Trophoblast cell (in vitro differentiated cells and primary cell): ENCODE results near the gene PMM1.

Source experiments
- DNase-seq, 2 donors: peaks; one replicate each; pipeline ENCODE4 v3.0.0-alpha.2; 2016
- H2AFZ ChIP-seq: 2 replicates; pipeline ENCODE4 v1.6.1; 2013; ENCODE audit warnings: low read length, moderate library complexity, mild to moderate bottlenecking; ENCODE audit not compliant: insufficient read depth, poor library complexity
- H2AK5ac ChIP-seq: 2 replicates; pipeline ENCODE4 v1.6.1; 2013; ENCODE audit warnings: mild to moderate bottlenecking, low read length
- H2BK120ac ChIP-seq: 2 replicates; pipeline ENCODE4 v1.6.1; 2013; ENCODE audit warnings: low read length, mild to moderate bottlenecking, moderate library complexity; ENCODE audit not compliant: insufficient read depth, poor library complexity
- H2BK12ac ChIP-seq: 2 replicates; pipeline ENCODE4 v1.6.1; 2013; ENCODE audit warnings: mild to moderate bottlenecking, low read length, moderate library complexity
- H2BK5ac ChIP-seq: 2 replicates; pipeline ENCODE4 v1.6.1; 2013; ENCODE audit warnings: low read length, low read depth, moderate library complexity, mild to moderate bottlenecking; ENCODE audit not compliant: poor library complexity
- H3K14ac ChIP-seq: 2 replicates; pipeline ENCODE4 v1.6.1; 2013; ENCODE audit warnings: mild to moderate bottlenecking, low read length
- H3K18ac ChIP-seq: 2 replicates; pipeline ENCODE4 v1.6.1; 2013; ENCODE audit warnings: mild to moderate bottlenecking, low read length
- H3K23ac ChIP-seq: 2 replicates; pipeline ENCODE4 v1.6.1; 2013; ENCODE audit warnings: low read length
- H3K27ac ChIP-seq: 2 replicates; pipeline ENCODE4 v1.5.1; 2013; ENCODE audit warnings: low read depth, mild to moderate bottlenecking, inconsistent platforms, low read length, moderate library complexity
- H3K27me3 ChIP-seq: 2 replicates; pipeline ENCODE4 v1.6.1; 2013; ENCODE audit warnings: inconsistent platforms, mild to moderate bottlenecking, low read length, moderate library complexity; ENCODE audit not compliant: insufficient read depth
- H3K36me3 ChIP-seq, 2 experiments: 1 replicate in 1 of 2; 2 replicates in 1 of 2; pipeline ENCODE4 v1.6.1; 2013; ENCODE audit warnings: low read length in 2 of 2, mild to moderate bottlenecking in 2 of 2, moderate library complexity in 1 of 2; ENCODE audit not compliant: insufficient read depth in 2 of 2, control insufficient read depth in 1 of 2
- H3K4ac ChIP-seq: 2 replicates; pipeline ENCODE4 v1.6.1; 2013; ENCODE audit warnings: low read depth, mild to moderate bottlenecking, low read length, moderate library complexity
- H3K4me1 ChIP-seq, 2 experiments: 1 replicate in 1 of 2; 2 replicates in 1 of 2; pipeline ENCODE4 v1.6.1; 2013; ENCODE audit warnings: low read length in 2 of 2, mild to moderate bottlenecking in 2 of 2, moderate library complexity in 1 of 2; ENCODE audit not compliant: insufficient read depth in 2 of 2, control insufficient read depth in 1 of 2
- H3K4me2 ChIP-seq: 2 replicates; pipeline ENCODE4 v1.6.1; 2013; ENCODE audit warnings: inconsistent platforms, mild to moderate bottlenecking, low read length, moderate library complexity
- H3K4me3 ChIP-seq: 2 replicates; pipeline ENCODE4 v1.5.1; 2013; ENCODE audit warnings: mild to moderate bottlenecking, low read depth, low read length, inconsistent platforms
- H3K79me1 ChIP-seq: one replicate; pipeline ENCODE4 v1.6.1; 2013; ENCODE audit warnings: low read length
- H3K79me2 ChIP-seq: 2 replicates; pipeline ENCODE4 v1.6.1; 2013; ENCODE audit warnings: low read length, mild to moderate bottlenecking; ENCODE audit not compliant: control insufficient read depth, insufficient read depth, poor library complexity
- H3K9ac ChIP-seq: 2 replicates; pipeline ENCODE4 v1.6.1; 2013; ENCODE audit warnings: mild to moderate bottlenecking, low read length
- H3K9me3 ChIP-seq: 2 replicates; pipeline ENCODE4 v1.6.1; 2013; ENCODE audit warnings: low read depth, mild to moderate bottlenecking, control low read depth, inconsistent platforms, low read length; ENCODE audit not compliant: insufficient read depth
- H4K12ac ChIP-seq: 2 replicates; pipeline ENCODE4 v1.6.1; 2013; ENCODE audit warnings: low read depth, mild to moderate bottlenecking, low read length, moderate library complexity
- H4K8ac ChIP-seq: 2 replicates; pipeline ENCODE4 v1.6.1; 2013; ENCODE audit warnings: low read depth, mild to moderate bottlenecking, low read length, moderate library complexity
- H4K91ac ChIP-seq: one replicate; pipeline ENCODE4 v1.6.1; 2013; ENCODE audit warnings: low read depth, mild to moderate bottlenecking, low read length, moderate library complexity
- whole genome bisulfite sequencing: extraction: QIAGEN DNeasy Blood & Tissue Kit; methylation state at CpG from one replicate; pipeline ENCODE4 v1.1.7; 2013; ENCODE audit warnings: missing lambda C conversion rate; ENCODE audit not compliant: insufficient read length, insufficient coverage; ENCODE audit errors: extremely low coverage; 5-methylcytosine and 5-hydroxymethylcytosine counted together

The PMM1 gene

DNA sequence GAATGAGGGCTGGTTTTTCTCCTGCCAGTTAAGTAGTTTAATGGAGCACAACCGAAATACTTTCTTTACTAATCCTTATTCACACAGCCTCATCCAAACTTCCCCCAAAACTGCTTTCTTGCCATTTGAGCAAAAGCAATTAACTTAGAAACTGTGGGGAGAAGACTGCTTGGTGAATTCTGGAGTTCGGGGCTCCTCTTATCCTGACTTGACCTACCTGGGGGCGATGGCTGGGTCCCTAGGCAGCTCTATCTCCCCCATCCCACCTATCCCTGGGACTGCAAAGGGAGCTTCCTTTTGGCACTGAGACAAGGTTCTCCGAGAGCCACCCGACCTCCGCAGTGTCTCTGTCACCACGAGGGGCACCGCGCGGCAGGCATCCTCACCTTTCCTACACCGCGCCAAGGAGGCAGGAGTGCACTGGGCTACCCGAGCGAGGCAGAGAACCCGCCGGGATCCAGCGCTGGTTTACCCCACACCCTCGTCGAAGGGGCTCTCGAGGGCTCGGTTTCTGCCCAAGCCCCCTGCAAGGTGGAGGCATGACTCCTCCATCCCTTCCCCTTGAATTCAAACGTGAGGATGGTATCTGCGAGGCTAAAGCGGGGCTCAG lies 30.4 kb upstream of the PMM1 start:
- no peak overlapping the region for H2BK5ac ChIP-seq
- no peaks in the 10 kb centered on the region for H3K27me3 ChIP-seq
- peaks cover 15 to 17% of the 10 kb centered on the region in 2 experiments for H3K36me3 ChIP-seq
- peaks cover 7% of the 10 kb centered on the region for H3K79me2 ChIP-seq
- H3K4me2 ChIP-seq = peak overlapping the region; percentile 74
- H3K79me1 ChIP-seq = peaks cover 9% of the 10 kb centered on the region
- peak overlapping the region; percentile 9 for H4K91ac ChIP-seq
- peak overlapping the region; percentile 35 for H3K27ac ChIP-seq
- H2AFZ ChIP-seq = peak overlapping the region; percentile 48
- DNase-seq = peak; percentile 14 to 48
- H3K18ac ChIP-seq = peak overlapping the region; percentile 8
- H3K4me3 ChIP-seq = peak overlapping the region; percentile 87
- WGBS = no CpG with 5 or more reads among the region's 24 CpGs
- no peak overlapping the region for H2BK12ac ChIP-seq
- peak overlapping the region; percentile 83 for H4K8ac ChIP-seq
- no peak overlapping the region for H4K12ac ChIP-seq
- H2AK5ac ChIP-seq = no peak overlapping the region
- peak overlapping the region; percentile 53 for H3K4ac ChIP-seq
- H3K9ac ChIP-seq = peak overlapping the region; percentile 65
- H3K4me1 ChIP-seq = peaks cover 2 to 5% of the 10 kb centered on the region in 2 experiments
- H2BK120ac ChIP-seq = no peak overlapping the region
- no peaks in the 10 kb centered on the region for H3K9me3 ChIP-seq
- H3K23ac ChIP-seq = no peak overlapping the region
- H3K14ac ChIP-seq = peak overlapping the region; percentile 71

DNA sequence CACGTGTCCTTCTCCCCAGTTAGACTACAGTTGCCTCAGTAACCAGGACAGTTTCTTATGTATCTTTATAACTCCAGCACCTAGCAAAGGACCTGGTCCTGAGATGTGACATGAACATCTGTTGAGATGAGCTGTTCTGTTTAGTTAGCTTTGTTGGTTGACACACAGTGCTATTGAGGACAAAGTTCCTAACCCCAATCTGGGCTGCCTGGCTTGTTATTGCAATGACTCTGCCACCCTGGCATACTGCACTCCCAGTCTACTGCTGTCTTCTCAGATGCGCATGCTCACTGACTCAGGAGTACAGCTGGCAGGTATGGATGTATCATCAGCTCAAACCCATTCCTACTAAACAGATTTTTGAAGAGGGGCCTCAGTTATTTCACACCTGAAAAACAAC lies 23.8 kb upstream of the PMM1 start:
- no peaks in the 10 kb centered on the region for H3K27me3 ChIP-seq
- H3K27ac ChIP-seq = no peak overlapping the region
- WGBS = no CpG with 5 or more reads among the region's 2 CpGs
- H3K4me2 ChIP-seq = no peak overlapping the region
- no peak overlapping the region for H2BK12ac ChIP-seq
- no peak overlapping the region for H3K18ac ChIP-seq
- no peaks in the 10 kb centered on the region for H3K79me1 ChIP-seq
- no peak overlapping the region for H4K91ac ChIP-seq
- no peak overlapping the region for H3K9ac ChIP-seq
- H2BK120ac ChIP-seq = no peak overlapping the region
- no peak overlapping the region for H2AK5ac ChIP-seq
- no peak overlapping the region for H3K4me3 ChIP-seq
- no peak for DNase-seq
- H3K79me2 ChIP-seq = no peaks in the 10 kb centered on the region
- no peak overlapping the region for H3K23ac ChIP-seq
- H4K12ac ChIP-seq = no peak overlapping the region
- no peaks in the 10 kb centered on the region for H3K36me3 ChIP-seq
- no peak overlapping the region for H3K4ac ChIP-seq
- H4K8ac ChIP-seq = no peak overlapping the region
- H3K14ac ChIP-seq = no peak overlapping the region
- H2AFZ ChIP-seq = no peak overlapping the region
- no peaks in the 10 kb centered on the region for H3K9me3 ChIP-seq
- H3K4me1 ChIP-seq = no peaks in the 10 kb centered on the region
- no peak overlapping the region for H2BK5ac ChIP-seq

DNA sequence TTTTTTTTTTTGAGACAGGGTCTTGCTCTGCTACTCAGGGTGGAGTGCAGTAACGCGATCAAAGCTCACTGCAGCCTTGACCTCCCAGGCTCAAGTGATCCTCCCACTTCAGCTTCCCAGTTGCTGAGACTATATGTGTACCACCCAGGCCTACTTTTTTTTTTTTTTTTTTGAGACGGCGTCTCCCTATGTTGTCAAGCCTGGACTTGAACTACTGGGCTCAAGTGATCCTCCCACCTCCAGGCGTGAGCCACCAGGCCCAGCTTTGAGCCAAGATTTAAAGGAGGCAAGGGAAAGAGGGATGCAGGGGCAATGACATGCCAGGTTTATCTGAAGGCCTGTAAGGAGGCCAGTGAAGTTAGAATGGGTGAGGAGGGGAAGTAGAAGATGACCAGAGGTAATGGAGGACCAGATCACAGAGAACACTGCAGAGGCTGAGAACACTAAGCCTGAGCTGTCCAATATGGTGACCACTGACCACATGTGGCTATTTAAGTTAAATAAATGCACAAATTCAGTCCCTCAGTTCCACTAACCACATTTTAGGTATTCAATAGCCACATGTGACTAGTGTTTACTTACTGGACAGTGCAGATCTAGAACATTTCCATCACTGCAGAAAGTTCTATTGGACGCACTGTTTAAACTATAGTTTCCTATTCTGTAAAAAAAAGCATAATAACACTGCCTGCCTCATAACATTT lies 23.1 kb upstream of the PMM1 start:
- H3K18ac ChIP-seq = no peak overlapping the region
- whole genome bisulfite sequencing = no CpG with 5 or more reads among the region's 6 CpGs
- H3K14ac ChIP-seq = no peak overlapping the region
- no peak overlapping the region for H4K12ac ChIP-seq
- no peak overlapping the region for H3K27ac ChIP-seq
- no peak overlapping the region for H2BK120ac ChIP-seq
- no peak overlapping the region for H2BK5ac ChIP-seq
- H3K23ac ChIP-seq = no peak overlapping the region
- no peak overlapping the region for H3K4me2 ChIP-seq
- H3K4ac ChIP-seq = no peak overlapping the region
- H3K27me3 ChIP-seq = no peaks in the 10 kb centered on the region
- H3K79me2 ChIP-seq = no peaks in the 10 kb centered on the region
- no peaks in the 10 kb centered on the region for H3K36me3 ChIP-seq
- H3K4me1 ChIP-seq = no peaks in the 10 kb centered on the region
- no peak overlapping the region for H3K4me3 ChIP-seq
- H2BK12ac ChIP-seq = no peak overlapping the region
- H2AK5ac ChIP-seq = no peak overlapping the region
- no peak overlapping the region for H4K91ac ChIP-seq
- no peak overlapping the region for H4K8ac ChIP-seq
- H2AFZ ChIP-seq = no peak overlapping the region
- no peak for DNase-seq
- H3K9me3 ChIP-seq = no peaks in the 10 kb centered on the region
- no peak overlapping the region for H3K9ac ChIP-seq
- no peaks in the 10 kb centered on the region for H3K79me1 ChIP-seq

- no peak for DNase-seq
- H3K23ac ChIP-seq = no peak overlapping the region
- H3K4me2 ChIP-seq = no peak overlapping the region
- WGBS = no CpG with 5 or more reads among the region's 3 CpGs
- H4K91ac ChIP-seq = no peak overlapping the region
- H3K27ac ChIP-seq = no peak overlapping the region
- no peaks in the 10 kb centered on the region for H3K9me3 ChIP-seq
- H2AK5ac ChIP-seq = no peak overlapping the region
- H3K36me3 ChIP-seq = peaks cover 6 to 17% of the 10 kb centered on the region in 2 experiments
- H2BK5ac ChIP-seq = no peak overlapping the region
- H3K79me2 ChIP-seq = no peaks in the 10 kb centered on the region
- no peak overlapping the region for H3K14ac ChIP-seq
- no peak overlapping the region for H4K8ac ChIP-seq
- H2BK120ac ChIP-seq = no peak overlapping the region
- H3K79me1 ChIP-seq = no peaks in the 10 kb centered on the region
- H3K4me1 ChIP-seq = no peaks in the 10 kb centered on the region
- H2BK12ac ChIP-seq = no peak overlapping the region
- no peak overlapping the region for H3K4ac ChIP-seq
- H3K4me3 ChIP-seq = no peak overlapping the region
- H2AFZ ChIP-seq = no peak overlapping the region
- no peak overlapping the region for H4K12ac ChIP-seq
- H3K9ac ChIP-seq = no peak overlapping the region
- no peak overlapping the region for H3K18ac ChIP-seq
- H3K27me3 ChIP-seq = no peaks in the 10 kb centered on the region
Measured at GRCh38 chr22:41608386-41608785, 18.7 kb upstream of the PMM1 start.
